Hepatocyte (in vitro differentiated cells): Measurements from ENCODE around the gene KRTAP6-2. TPM values are rescaled to one million over a fixed set of nuclear protein-coding genes. Genes with fewer than 3 reads are reported as not detected.

Experiments
- polyA plus RNA-seq: library from polyadenylated mRNA; unstranded; fragments of >200 nt; fragmentation: Nextera tagmentation; extraction: Ambion mirVana; gene quantifications from 2 replicates; pipeline ENCODE4 v1.2.1, GENCODE V29; 2016
- small RNA-seq: library from RNA; depleted of rRNA; stranded (forward); fragments of <200 nt; gene quantifications from one replicate; pipeline ENCODE3, GENCODE V24; 2014
- total RNA-seq: library from RNA; depleted of rRNA; stranded (reverse); fragments of >200 nt; gene quantifications from 2 replicates; pipeline ENCODE4 v1.2.3, GENCODE V29; 2014

Gene KRTAP6-2
- total and polyA plus RNA-seq, 2 experiments from 2014 or later: not detected

Small RNA genes lying within 50 kb of the gene (small RNA-seq; reads per million reads assigned to genes)
- gene KRTAP20-1: not detected
- gene KRTAP20-3: not detected
- not detected for gene KRTAP20-4
- not detected for gene KRTAP22-1
- not detected for gene KRTAP22-2

Other genes with a start within 250 kb of the KRTAP6-2 start
- not detected in 2 replicates for gene KRTAP13-2, start 226.6 kb downstream of the KRTAP6-2 start, total RNA-seq
- not detected in 2 replicates for gene KRTAP13-2, start 226.6 kb downstream of the KRTAP6-2 start, polyA plus RNA-seq
- gene KRTAP13-1, start 202.9 kb downstream of the KRTAP6-2 start, total RNA-seq: not detected in 2 replicates
- gene KRTAP13-1, start 202.9 kb downstream of the KRTAP6-2 start, polyA plus RNA-seq: not detected in 2 replicates
- not detected in 2 replicates for gene KRTAP13-3, start 173.0 kb downstream of the KRTAP6-2 start, total RNA-seq
- not detected in 2 replicates for gene KRTAP13-3, start 173.0 kb downstream of the KRTAP6-2 start, polyA plus RNA-seq
- gene KRTAP13-4, start 168.7 kb downstream of the KRTAP6-2 start, total RNA-seq: not detected in 2 replicates
- gene KRTAP13-4, start 168.7 kb downstream of the KRTAP6-2 start, polyA plus RNA-seq: not detected in 2 replicates
- gene KRTAP15-1, start 158.6 kb downstream of the KRTAP6-2 start, total RNA-seq: not detected in 2 replicates
- gene KRTAP15-1, start 158.6 kb downstream of the KRTAP6-2 start, polyA plus RNA-seq: not detected in 2 replicates
- gene KRTAP19-1, start 118.5 kb downstream of the KRTAP6-2 start, total RNA-seq: not detected in 2 replicates
- gene KRTAP19-1, start 118.5 kb downstream of the KRTAP6-2 start, polyA plus RNA-seq: not detected in 2 replicates
- gene KRTAP19-2, start 111.5 kb downstream of the KRTAP6-2 start, total RNA-seq: not detected in 2 replicates
- gene KRTAP19-2, start 111.5 kb downstream of the KRTAP6-2 start, polyA plus RNA-seq: not detected in 2 replicates
- not detected in 2 replicates for gene KRTAP19-3, start 106.9 kb downstream of the KRTAP6-2 start, total RNA-seq
- gene KRTAP19-3, start 106.9 kb downstream of the KRTAP6-2 start, polyA plus RNA-seq: not detected in 2 replicates
- not detected in 2 replicates for gene KRTAP19-4, start 101.7 kb downstream of the KRTAP6-2 start, total RNA-seq
- not detected in 2 replicates for gene KRTAP19-4, start 101.7 kb downstream of the KRTAP6-2 start, polyA plus RNA-seq
- gene KRTAP19-5, start 96.8 kb downstream of the KRTAP6-2 start, total RNA-seq: not detected in 2 replicates
- gene KRTAP19-5, start 96.8 kb downstream of the KRTAP6-2 start, polyA plus RNA-seq: not detected in 2 replicates
- gene KRTAP19-6, start 57.0 kb downstream of the KRTAP6-2 start, total RNA-seq: not detected in 2 replicates
- gene KRTAP19-6, start 57.0 kb downstream of the KRTAP6-2 start, polyA plus RNA-seq: not detected in 2 replicates
- gene KRTAP19-7, start 37.6 kb downstream of the KRTAP6-2 start, total RNA-seq: not detected in 2 replicates
- gene KRTAP19-7, start 37.6 kb downstream of the KRTAP6-2 start, polyA plus RNA-seq: not detected in 2 replicates
- not detected in 2 replicates for gene KRTAP22-2, start 8.5 kb downstream of the KRTAP6-2 start, total RNA-seq
- not detected in 2 replicates for gene KRTAP22-2, start 8.5 kb downstream of the KRTAP6-2 start, polyA plus RNA-seq
- gene KRTAP6-3, start 6.5 kb downstream of the KRTAP6-2 start, total RNA-seq: not detected in 2 replicates
- not detected in 2 replicates for gene KRTAP6-3, start 6.5 kb downstream of the KRTAP6-2 start, polyA plus RNA-seq
- gene KRTAP22-1, start 2.2 kb upstream of the KRTAP6-2 start, total RNA-seq: not detected in 2 replicates
- gene KRTAP22-1, start 2.2 kb upstream of the KRTAP6-2 start, polyA plus RNA-seq: not detected in 2 replicates
- not detected in 2 replicates for gene KRTAP6-1, start 15.0 kb upstream of the KRTAP6-2 start, total RNA-seq
- not detected in 2 replicates for gene KRTAP6-1, start 15.0 kb upstream of the KRTAP6-2 start, polyA plus RNA-seq
- gene KRTAP20-1, start 17.5 kb upstream of the KRTAP6-2 start, total RNA-seq: not detected in 2 replicates
- gene KRTAP20-1, start 17.5 kb upstream of the KRTAP6-2 start, polyA plus RNA-seq: not detected in 2 replicates
- not detected in 2 replicates for gene KRTAP20-4, start 21.7 kb upstream of the KRTAP6-2 start, total RNA-seq
- not detected in 2 replicates for gene KRTAP20-4, start 21.7 kb upstream of the KRTAP6-2 start, polyA plus RNA-seq
- not detected in 2 replicates for gene KRTAP20-2, start 36.3 kb upstream of the KRTAP6-2 start, total RNA-seq
- not detected in 2 replicates for gene KRTAP20-2, start 36.3 kb upstream of the KRTAP6-2 start, polyA plus RNA-seq
- not detected in 2 replicates for gene KRTAP20-3, start 44.0 kb upstream of the KRTAP6-2 start, total RNA-seq
- gene KRTAP20-3, start 44.0 kb upstream of the KRTAP6-2 start, polyA plus RNA-seq: not detected in 2 replicates
- not detected in 2 replicates for gene KRTAP21-3, start 119.9 kb upstream of the KRTAP6-2 start, total RNA-seq
- gene KRTAP21-3, start 119.9 kb upstream of the KRTAP6-2 start, polyA plus RNA-seq: not detected in 2 replicates
- gene KRTAP21-2, start 148.4 kb upstream of the KRTAP6-2 start, total RNA-seq: not detected in 2 replicates
- not detected in 2 replicates for gene KRTAP21-2, start 148.4 kb upstream of the KRTAP6-2 start, polyA plus RNA-seq
- gene KRTAP21-1, start 156.5 kb upstream of the KRTAP6-2 start, total RNA-seq: not detected in 2 replicates
- not detected in 2 replicates for gene KRTAP21-1, start 156.5 kb upstream of the KRTAP6-2 start, polyA plus RNA-seq
- not detected in 2 replicates for gene KRTAP8-1, start 214.4 kb upstream of the KRTAP6-2 start, total RNA-seq
- not detected in 2 replicates for gene KRTAP8-1, start 214.4 kb upstream of the KRTAP6-2 start, polyA plus RNA-seq
- not detected in 2 replicates for gene KRTAP7-1, start 230.9 kb upstream of the KRTAP6-2 start, total RNA-seq
- not detected in 2 replicates for gene KRTAP7-1, start 230.9 kb upstream of the KRTAP6-2 start, polyA plus RNA-seq